Measurements from ENCODE around the gene PHTF2. TPM values are rescaled to one million over a fixed set of nuclear protein-coding genes. Genes with fewer than 3 reads are reported as not detected.
"Not testable (repeated sequence)": the region's sequence is repeated elsewhere in the genome, so short reads cannot be mapped to it uniquely, and the experiment has no call there.

PHTF2 gene
- total and polyA plus RNA-seq, 3 donors from 2014 or later = 13.9 to 35.3 (median 26.6) TPM

GRCh38 chr7:77833136-77833535 lies 34.6 kb downstream of the PHTF2 start:
- Histone ChIP-seq H3K9me3 (no peaks in the 10 kb centered on the region), H3K4me1 (no peaks in the 10 kb centered on the region), H3K4me3 (no peak overlapping the region), H3K36me3 (ENCODE audit: low read depth, missing control alignments) (no peaks in the 10 kb centered on the region), H3K27ac (no peak overlapping the region), H3K27me3 (no peaks in the 10 kb centered on the region)
- no peak for DNase-seq
- no peak for TF ChIP-seq POLR2A (IDR thresholded peaks at IDR 0.05)
- no peak for TF ChIP-seq CTCF (IDR thresholded peaks at IDR 0.05)
- intact Hi-C loops (cut with DNase I; ENCODE audit: low total_unique reads) = no loop called here
- WGBS, 2 donors = 95 to 97% methylated on average over 1 of the region's 1 CpG

- intact Hi-C loops (cut with DNase I; ENCODE audit: low total_unique reads); DNase-seq; H3K4me1 ChIP-seq; H3K36me3 ChIP-seq (ENCODE audit: low read depth, missing control alignments); H3K9me3 ChIP-seq; H3K4me3 ChIP-seq; H3K27ac ChIP-seq; H3K27me3 ChIP-seq: not testable (repeated sequence)
- 87 to 91% methylated on average over 2 of the region's 2 CpGs for WGBS, 2 donors
Measured at GRCh38 chr7:77836425-77836824, 37.9 kb downstream of the PHTF2 start.

- no peaks in the 10 kb centered on the region for H3K27me3 ChIP-seq
- no peak overlapping the region for H3K4me3 ChIP-seq
- no peak overlapping the region for H3K27ac ChIP-seq
- no peak for DNase-seq
- no peaks in the 10 kb centered on the region for H3K9me3 ChIP-seq
- no peak for TF ChIP-seq POLR2A (IDR thresholded peaks at IDR 0.05)
- no peak for TF ChIP-seq CTCF (IDR thresholded peaks at IDR 0.05)
- H3K36me3 ChIP-seq (ENCODE audit: low read depth, missing control alignments) = no peaks in the 10 kb centered on the region
- 61 to 73% methylated on average over 2 of the region's 2 CpGs for WGBS, 2 donors
- H3K4me1 ChIP-seq = no peaks in the 10 kb centered on the region
- intact Hi-C loops (cut with DNase I; ENCODE audit: low total_unique reads) = no loop called here
Measured at GRCh38 chr7:77837275-77837674, 38.7 kb downstream of the PHTF2 start.

GRCh38 chr7:77837966-77838365 lies 39.4 kb downstream of the PHTF2 start:
- no peaks in the 10 kb centered on the region for H3K9me3 ChIP-seq
- H3K4me1 ChIP-seq = no peaks in the 10 kb centered on the region
- H3K27me3 ChIP-seq = no peaks in the 10 kb centered on the region
- DNase-seq = no peak
- TF ChIP-seq CTCF (IDR thresholded peaks at IDR 0.05) = no peak
- no peak for TF ChIP-seq POLR2A (IDR thresholded peaks at IDR 0.05)
- WGBS, 2 donors = 89 to 94% methylated on average over 1 of the region's 1 CpG
- H3K36me3 ChIP-seq (ENCODE audit: low read depth, missing control alignments) = no peaks in the 10 kb centered on the region
- intact Hi-C loops (cut with DNase I; ENCODE audit: low total_unique reads) = no loop called here
- H3K4me3 ChIP-seq = no peak overlapping the region
- no peak overlapping the region for H3K27ac ChIP-seq

- TF ChIP-seq CTCF (IDR thresholded peaks at IDR 0.05) (no peak), POLR2A (IDR thresholded peaks at IDR 0.05) (no peak)
- 61 to 71% methylated on average over 3 of the region's 3 CpGs for WGBS, 2 donors
- no peak overlapping the region for H3K4me3 ChIP-seq
- no peaks in the 10 kb centered on the region for H3K9me3 ChIP-seq
- intact Hi-C loops (cut with DNase I; ENCODE audit: low total_unique reads) = no loop called here
- DNase-seq = no peak
- H3K27ac ChIP-seq = no peak overlapping the region
- H3K36me3 ChIP-seq (ENCODE audit: low read depth, missing control alignments) = no peaks in the 10 kb centered on the region
- H3K4me1 ChIP-seq = no peaks in the 10 kb centered on the region
- H3K27me3 ChIP-seq = no peaks in the 10 kb centered on the region
Measured at GRCh38 chr7:77838929-77839491, 40.4 kb downstream of the PHTF2 start.

Data from testis (tissue), 3 donors.